ENCODE results near the gene TP53I11. TPM values are rescaled to one million over a fixed set of nuclear protein-coding genes. Genes with fewer than 3 reads are reported as not detected.

The TP53I11 gene, protein sequence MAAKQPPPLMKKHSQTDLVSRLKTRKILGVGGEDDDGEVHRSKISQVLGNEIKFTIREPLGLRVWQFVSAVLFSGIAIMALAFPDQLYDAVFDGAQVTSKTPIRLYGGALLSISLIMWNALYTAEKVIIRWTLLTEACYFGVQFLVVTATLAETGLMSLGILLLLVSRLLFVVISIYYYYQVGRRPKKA
- 1 to 10 TPM in 1 of 2 experiments, under 1 TPM in 1; 0.67 to 1.4 TPM for total RNA-seq

DNA sequence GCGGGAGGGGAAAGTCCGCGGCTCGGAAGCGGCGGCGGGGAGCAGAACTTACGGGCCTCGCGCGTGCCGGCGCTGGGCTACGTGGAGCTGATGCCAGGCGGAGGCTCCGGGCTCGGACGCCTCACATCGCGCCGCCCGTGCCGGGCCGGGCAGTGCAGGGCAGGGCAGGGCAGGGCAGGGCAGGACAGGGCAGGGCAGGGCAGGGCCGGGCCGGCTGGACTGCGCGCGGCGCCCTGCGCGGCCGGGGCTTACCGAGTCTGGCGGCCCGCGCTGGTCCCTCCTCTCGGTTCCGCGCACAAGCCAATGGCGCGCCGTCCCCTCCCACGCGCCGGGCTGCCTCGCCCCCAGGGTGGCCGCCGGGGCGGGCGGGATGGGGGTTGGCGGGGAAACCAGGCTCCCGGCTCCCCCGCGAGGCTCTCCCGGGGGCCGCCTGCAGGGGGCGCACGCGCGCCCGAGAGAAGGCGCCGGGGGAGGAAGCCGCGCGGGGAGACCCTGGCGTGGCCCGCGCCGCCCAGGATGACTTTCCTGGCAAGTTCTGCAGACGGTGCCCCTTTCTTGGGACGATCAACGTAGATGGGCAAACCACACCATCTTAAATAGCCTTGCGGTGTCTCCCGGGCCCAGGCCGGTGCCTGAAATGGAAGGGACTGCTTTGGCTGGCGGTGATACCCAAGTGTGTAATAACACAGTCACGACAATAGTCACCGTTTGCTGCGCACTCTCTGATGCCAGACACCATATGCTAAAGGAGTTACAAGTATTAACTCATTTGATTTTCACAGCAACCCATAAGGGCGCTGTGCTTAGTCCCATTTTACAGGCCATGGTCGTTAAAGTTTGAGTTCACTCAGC, at the start of gene TP53I11:
Gene TP53I11, minus strand, starts transcription at position 259 of the 852 bp plus-strand sequence. CDS start 12,548 bp downstream, outside the sequence.
- DNase-seq = peak; percentile 26
- CTCF ChIA-PET = interaction anchor here (1.0 to 1.4 kb wide), 4 partner anchors 8 to 185 kb away, joined by 3 to 6 read pairs (median 3); no protein-coding TSS in a partner anchor
- Mint-ChIP-seq H3K4me1 (peaks cover 18% of the 10 kb centered on the region), H3K27ac (no peak within 1 kb of the TSS), H3K4me3 (peak within 1 kb of the TSS; percentile 53), H3K9me3 (no peaks in the 10 kb centered on the region), H3K36me3 (ENCODE audit: low read depth) (no peaks in the 10 kb centered on the region), H3K27me3 (peaks cover 23% of the 10 kb centered on the region)
- POLR2A ChIA-PET = no interaction called here

DNA sequence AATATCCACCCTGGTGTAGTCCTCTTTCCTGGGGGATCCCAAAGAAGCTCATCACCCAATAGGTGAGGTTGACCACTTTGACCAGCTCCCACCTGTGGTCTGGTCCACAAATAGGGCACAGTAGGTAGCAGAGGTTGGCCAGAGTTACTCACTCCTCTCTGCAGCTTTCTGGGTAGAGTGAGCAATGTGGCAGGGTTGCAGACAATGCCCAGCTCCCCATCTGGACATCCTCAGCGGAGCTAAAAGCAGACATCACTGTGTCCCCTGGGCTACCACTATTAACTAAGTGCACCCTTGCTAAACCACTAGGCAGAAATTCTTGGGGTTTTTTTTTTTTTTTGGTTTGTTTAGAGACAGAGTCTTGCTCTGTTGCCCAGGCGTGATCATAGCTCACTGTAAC, 48.4 kb upstream of the TP53I11 start:
- Mint-ChIP-seq H3K9me3 (no peaks in the 10 kb centered on the region), H3K27me3 (no peaks in the 10 kb centered on the region), H3K4me3 (no peak overlapping the region), H3K4me1 (no peaks in the 10 kb centered on the region), H3K27ac (no peak overlapping the region), H3K36me3 (ENCODE audit: low read depth) (no peaks in the 10 kb centered on the region)
- no peak for DNase-seq
- POLR2A ChIA-PET = no interaction called here
- CTCF ChIA-PET = interaction anchor here (0.5 to 1.4 kb wide), 5 partner anchors 14 to 781 kb away, joined by 3 to 6 read pairs (median 3); no protein-coding TSS in a partner anchor

DNA sequence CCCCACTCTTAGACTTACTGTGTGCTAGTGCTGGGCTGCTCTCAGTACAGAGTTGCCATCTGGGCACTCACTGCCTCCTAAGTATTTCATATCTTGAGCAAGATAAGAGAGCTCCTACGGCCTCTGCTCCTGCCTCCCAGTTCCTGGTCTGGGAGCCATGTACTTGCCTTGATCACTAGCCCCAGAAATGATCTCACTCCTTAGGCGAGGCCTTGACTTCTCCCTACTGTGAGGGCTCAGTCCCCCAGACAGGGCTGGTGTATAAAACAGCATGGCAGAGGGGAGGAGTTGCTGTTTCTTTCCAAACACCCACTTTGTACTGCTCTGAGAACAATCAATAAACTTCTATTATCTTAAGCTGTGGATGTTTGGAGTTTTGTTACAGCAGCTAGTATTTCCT, 47.4 kb upstream of the TP53I11 start:
- no peak overlapping the region for H3K27ac Mint-ChIP-seq
- H3K4me3 Mint-ChIP-seq = no peak overlapping the region
- H3K4me1 Mint-ChIP-seq = no peaks in the 10 kb centered on the region
- no peaks in the 10 kb centered on the region for H3K9me3 Mint-ChIP-seq
- CTCF ChIA-PET = interaction anchor here (1.1 to 1.2 kb wide), 2 partner anchors 9 to 19 kb away, joined by 3 read pairs; no protein-coding TSS in a partner anchor
- POLR2A ChIA-PET = no interaction called here
- no peak for DNase-seq
- no peaks in the 10 kb centered on the region for H3K27me3 Mint-ChIP-seq
- no peaks in the 10 kb centered on the region for H3K36me3 Mint-ChIP-seq (ENCODE audit: low read depth)

DNA sequence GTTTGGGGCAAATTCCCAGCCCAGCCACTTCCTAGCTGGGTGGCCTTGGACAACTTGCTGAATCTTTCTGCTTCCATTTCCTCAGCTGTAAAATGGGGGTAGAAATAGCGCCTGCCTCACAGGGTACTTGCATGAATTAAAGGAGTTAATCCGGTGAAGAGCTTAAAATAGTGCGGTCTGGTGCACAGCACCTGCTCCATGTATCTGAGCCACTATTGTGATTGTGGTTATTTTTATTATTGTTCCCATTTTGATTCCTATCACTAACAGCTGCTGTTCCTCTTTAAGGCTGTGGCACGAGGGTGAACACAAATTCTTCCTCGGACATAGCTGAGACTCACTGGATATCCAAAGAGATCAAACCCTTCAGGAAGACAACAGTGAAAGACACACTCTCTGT, 46.9 kb upstream of the TP53I11 start:
- no peak for DNase-seq
- H3K27ac Mint-ChIP-seq = no peak overlapping the region
- ChIA-PET POLR2A (no interaction called here), CTCF (interaction anchor here (1.1 to 1.2 kb wide), 2 partner anchors 8 to 20 kb away, joined by 3 read pairs; no protein-coding TSS in a partner anchor)
- H3K36me3 Mint-ChIP-seq (ENCODE audit: low read depth) = no peaks in the 10 kb centered on the region
- H3K4me1 Mint-ChIP-seq = no peaks in the 10 kb centered on the region
- H3K9me3 Mint-ChIP-seq = no peaks in the 10 kb centered on the region
- no peaks in the 10 kb centered on the region for H3K27me3 Mint-ChIP-seq
- H3K4me3 Mint-ChIP-seq = no peak overlapping the region

DNA sequence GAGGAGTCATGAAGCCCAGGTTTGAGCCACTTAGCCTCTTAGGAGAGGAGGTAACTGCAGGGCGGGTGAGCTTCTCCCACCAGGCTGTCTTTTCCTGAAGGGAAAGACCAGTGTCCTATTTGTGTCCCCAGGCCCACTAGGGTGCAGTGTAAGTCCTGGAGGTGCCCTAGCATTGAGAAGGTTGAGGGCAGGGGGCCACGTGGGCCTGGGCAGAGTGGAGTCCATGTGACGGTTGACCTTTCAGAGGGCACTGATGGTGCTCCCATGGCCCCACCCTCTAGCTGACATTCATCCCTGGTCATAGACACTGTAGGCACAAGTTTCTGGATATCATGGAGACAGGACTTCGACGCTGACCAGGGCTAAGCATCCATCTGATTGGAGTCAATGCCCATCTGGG, 44.1 kb upstream of the TP53I11 start:
- ChIA-PET POLR2A (no interaction called here), CTCF (no interaction called here)
- DNase-seq = no peak
- Mint-ChIP-seq H3K27ac (no peak overlapping the region), H3K9me3 (no peaks in the 10 kb centered on the region), H3K36me3 (ENCODE audit: low read depth) (no peaks in the 10 kb centered on the region), H3K4me3 (no peak overlapping the region), H3K27me3 (no peaks in the 10 kb centered on the region), H3K4me1 (no peaks in the 10 kb centered on the region)

DNA sequence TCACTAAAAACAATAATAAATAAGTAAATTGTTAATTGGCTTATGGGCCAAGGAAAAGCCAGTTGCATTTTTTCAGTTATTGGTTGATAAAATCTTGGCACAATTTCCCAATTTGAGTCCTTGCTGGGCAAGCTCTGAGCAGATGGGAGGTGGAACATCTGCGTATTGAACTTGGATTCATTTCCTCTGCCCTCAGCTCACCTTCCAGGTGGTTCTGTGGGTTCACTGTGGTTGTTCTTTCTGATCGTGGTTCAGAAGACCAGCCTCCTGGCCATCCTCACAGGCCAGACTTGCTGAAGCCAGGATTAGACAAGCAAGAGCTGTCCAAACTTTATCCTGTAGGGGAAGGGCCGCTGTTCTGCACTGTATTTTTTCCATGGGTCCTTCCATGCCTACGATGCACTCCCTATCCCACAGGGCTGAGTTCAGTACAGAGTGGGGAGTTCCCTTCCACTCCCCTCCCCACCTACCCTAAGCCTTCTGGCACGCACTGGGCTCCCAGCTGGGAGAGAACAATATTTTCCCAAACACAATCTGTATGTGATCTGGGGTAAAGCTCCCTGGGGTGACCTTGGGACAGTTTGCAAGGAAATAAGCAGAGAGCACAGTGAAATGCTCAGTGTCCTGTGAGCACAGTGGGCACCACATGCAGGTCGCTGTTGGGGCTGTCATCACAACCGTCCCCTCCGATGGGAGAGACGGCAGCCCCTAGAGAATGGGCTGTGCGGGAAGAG, 43.5 kb upstream of the TP53I11 start:
- DNase-seq = no peak
- H3K4me1 Mint-ChIP-seq = no peaks in the 10 kb centered on the region
- H3K36me3 Mint-ChIP-seq (ENCODE audit: low read depth) = no peaks in the 10 kb centered on the region
- no peaks in the 10 kb centered on the region for H3K27me3 Mint-ChIP-seq
- H3K27ac Mint-ChIP-seq = no peak overlapping the region
- ChIA-PET CTCF (no interaction called here), POLR2A (no interaction called here)
- H3K4me3 Mint-ChIP-seq = no peak overlapping the region
- no peaks in the 10 kb centered on the region for H3K9me3 Mint-ChIP-seq

DNA sequence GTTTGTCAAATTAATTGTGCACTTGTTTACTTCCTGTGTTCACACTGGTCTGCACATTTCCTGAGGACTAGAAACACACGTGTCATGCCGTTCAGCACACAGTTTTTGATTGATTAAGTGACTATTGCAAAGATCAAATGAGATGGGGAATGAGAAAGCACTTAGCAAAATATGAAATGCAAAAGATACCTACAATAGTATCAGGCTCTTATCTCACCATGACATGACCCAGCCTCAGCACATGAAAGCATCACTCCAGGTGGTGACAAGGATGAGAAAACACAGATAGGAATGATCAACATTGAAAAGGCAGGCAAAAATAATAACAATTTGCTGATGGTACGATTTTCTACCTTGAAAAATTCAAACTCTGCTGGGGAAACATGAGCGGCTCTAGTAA, 42.1 kb upstream of the TP53I11 start:
- no peaks in the 10 kb centered on the region for H3K27me3 Mint-ChIP-seq
- no peaks in the 10 kb centered on the region for H3K4me1 Mint-ChIP-seq
- H3K4me3 Mint-ChIP-seq = no peak overlapping the region
- CTCF ChIA-PET = no interaction called here
- H3K27ac Mint-ChIP-seq = no peak overlapping the region
- DNase-seq = no peak
- no peaks in the 10 kb centered on the region for H3K9me3 Mint-ChIP-seq
- POLR2A ChIA-PET = no interaction called here
- no peaks in the 10 kb centered on the region for H3K36me3 Mint-ChIP-seq (ENCODE audit: low read depth)

DNA sequence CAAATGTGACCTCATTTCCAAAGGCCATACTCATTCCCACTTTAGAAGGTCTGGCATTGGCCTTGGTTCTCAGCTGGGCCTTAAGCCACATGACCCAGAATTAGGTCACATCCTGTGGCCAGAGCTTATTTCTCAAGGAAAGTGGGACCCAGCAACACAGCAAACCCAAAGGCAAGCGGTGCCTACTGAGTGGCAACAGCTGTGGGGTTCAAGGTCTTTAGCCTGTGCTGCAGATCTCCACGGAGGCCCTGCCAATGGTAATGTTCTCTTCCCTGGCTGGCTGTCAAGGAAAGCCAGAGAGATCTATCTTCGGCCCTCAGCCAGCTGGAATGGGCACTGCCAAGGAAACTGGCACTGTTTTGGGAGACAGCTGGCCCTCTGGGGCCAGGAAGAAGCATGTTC, 41.5 kb upstream of the TP53I11 start:
- no peak overlapping the region for H3K4me3 Mint-ChIP-seq
- H3K4me1 Mint-ChIP-seq = no peaks in the 10 kb centered on the region
- ChIA-PET CTCF (no interaction called here), POLR2A (no interaction called here)
- no peak for DNase-seq
- no peaks in the 10 kb centered on the region for H3K36me3 Mint-ChIP-seq (ENCODE audit: low read depth)
- no peaks in the 10 kb centered on the region for H3K9me3 Mint-ChIP-seq
- H3K27me3 Mint-ChIP-seq = no peaks in the 10 kb centered on the region
- no peak overlapping the region for H3K27ac Mint-ChIP-seq

DNA sequence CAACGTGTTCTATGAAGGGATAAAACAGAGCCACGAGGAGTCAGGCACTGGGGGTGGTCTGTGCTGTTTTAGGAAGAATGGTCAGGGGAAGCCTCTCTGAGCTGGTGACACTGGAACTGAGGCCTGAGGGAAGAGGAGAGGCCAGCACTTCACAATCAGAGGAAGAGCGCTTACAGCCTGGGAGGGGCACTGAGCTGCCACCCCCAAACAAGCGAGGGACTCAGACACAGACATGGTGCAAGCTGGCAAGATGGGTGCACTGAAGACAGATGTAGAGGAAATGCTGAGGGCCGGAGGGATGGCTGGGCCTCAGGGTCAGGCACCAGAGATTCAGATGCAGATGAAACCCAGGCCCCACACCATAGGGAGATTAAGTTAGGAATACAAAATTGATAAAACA, 40.0 kb upstream of the TP53I11 start:
- Mint-ChIP-seq H3K36me3 (ENCODE audit: low read depth) (no peaks in the 10 kb centered on the region), H3K4me3 (no peak overlapping the region), H3K27me3 (no peaks in the 10 kb centered on the region), H3K4me1 (no peaks in the 10 kb centered on the region), H3K9me3 (no peaks in the 10 kb centered on the region), H3K27ac (no peak overlapping the region)
- CTCF ChIA-PET = no interaction called here
- POLR2A ChIA-PET = no interaction called here
- no peak for DNase-seq

DNA sequence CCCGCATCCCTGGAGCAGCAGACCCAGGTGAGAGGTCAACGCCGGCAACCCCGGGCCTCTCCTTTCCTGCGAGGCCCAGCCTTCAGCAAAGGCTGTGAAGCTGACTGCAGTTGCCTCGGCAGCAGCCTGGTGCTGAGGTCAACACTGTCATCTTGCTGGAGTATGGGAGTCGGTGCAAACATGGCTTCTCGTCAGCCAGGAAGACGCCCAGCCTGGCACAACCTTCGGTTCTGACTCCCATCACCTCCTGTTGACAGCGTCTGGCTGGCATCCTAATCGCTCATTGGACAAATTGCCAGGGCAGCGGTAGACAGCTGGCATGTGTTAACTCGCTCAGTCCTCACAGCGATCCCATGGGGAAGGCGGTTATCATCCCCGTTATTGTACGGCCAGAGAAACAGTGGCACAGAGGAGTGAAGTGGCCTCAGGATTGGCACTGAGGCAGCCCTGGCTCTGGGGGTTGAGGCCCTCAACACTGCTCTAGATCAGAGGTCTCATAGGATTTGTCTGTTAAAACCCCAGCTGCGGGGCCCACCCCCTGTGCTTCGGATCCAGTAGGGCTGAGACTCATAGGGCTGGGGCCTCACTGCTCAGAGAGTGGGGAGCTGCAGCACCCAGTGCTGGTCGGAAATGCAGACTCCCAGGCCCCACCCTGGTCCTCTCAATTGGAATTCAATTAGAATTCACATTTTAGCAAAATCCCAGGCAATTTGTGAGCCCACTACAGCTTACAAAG, 39.3 kb upstream of the TP53I11 start:
- ChIA-PET POLR2A (no interaction called here), CTCF (interaction anchor here (1.3 kb wide), 1 partner anchor 8 kb away, joined by 3 read pairs; no protein-coding TSS in a partner anchor)
- no peak for DNase-seq
- Mint-ChIP-seq H3K4me3 (no peak overlapping the region), H3K27me3 (no peaks in the 10 kb centered on the region), H3K36me3 (ENCODE audit: low read depth) (no peaks in the 10 kb centered on the region), H3K27ac (no peak overlapping the region), H3K4me1 (no peaks in the 10 kb centered on the region), H3K9me3 (no peaks in the 10 kb centered on the region)

DNA sequence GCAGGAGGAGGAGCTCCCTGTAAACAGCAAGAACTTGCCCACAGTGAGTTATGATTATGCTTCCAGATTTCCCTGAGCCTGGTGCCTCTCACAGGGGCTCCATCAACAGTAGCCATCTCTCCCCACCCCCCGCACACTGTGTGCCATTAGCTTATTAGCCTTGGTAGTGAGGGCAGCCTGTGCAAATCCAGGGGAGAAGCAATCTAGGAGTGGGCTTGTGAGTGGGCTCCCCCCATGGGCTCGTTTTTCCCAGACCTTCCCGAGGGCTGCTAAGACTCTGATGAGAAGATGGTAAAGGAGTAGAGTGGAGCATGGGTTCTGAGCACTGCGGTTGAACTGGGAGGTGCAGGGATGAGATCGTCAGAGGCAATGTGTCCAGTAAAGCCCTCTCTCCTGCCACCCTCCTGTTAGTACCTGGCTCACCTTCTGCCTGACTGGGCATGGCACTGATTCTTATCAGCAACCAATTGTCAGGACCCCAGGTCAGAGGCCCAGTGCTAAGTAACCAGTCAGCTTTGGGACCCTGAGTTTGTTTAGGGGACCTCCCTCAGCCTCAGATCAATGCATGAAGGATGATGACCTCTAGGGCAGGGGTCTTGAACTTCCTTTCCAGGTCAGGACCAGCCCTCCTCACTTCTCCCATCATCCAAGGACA, 38.4 kb upstream of the TP53I11 start:
- CTCF ChIA-PET = interaction anchor here (1.1 to 1.3 kb wide), 2 partner anchors 9 to 90 kb away, joined by 3 read pairs; no protein-coding TSS in a partner anchor
- H3K27me3 Mint-ChIP-seq = no peaks in the 10 kb centered on the region
- H3K4me3 Mint-ChIP-seq = no peak overlapping the region
- POLR2A ChIA-PET = interaction anchor here (0.6 kb wide), 1 partner anchor 85 kb away, joined by 3 read pairs; no protein-coding TSS in a partner anchor
- no peaks in the 10 kb centered on the region for H3K36me3 Mint-ChIP-seq (ENCODE audit: low read depth)
- H3K27ac Mint-ChIP-seq = no peak overlapping the region
- H3K9me3 Mint-ChIP-seq = no peaks in the 10 kb centered on the region
- H3K4me1 Mint-ChIP-seq = no peaks in the 10 kb centered on the region
- DNase-seq = no peak

DNA sequence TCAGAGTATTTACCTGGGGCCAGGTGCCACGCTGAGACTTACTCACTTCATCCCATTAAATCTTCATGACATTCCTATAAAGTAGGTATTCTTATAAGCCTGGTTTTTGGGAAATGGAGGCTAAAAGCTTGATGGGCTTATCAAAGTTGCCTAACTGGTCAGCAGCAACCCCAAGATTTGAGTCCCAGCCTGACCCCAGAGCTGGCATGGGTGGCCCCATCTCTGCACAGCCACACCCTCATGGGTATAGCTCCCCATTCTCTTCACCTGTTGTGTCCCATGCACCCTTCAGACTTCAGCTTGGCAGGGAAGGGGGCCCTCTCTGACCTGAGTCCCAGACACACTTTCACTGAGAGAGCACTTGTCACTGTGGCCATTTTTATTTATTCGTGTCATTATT, 37.4 kb upstream of the TP53I11 start:
- ChIA-PET POLR2A (no interaction called here), CTCF (interaction anchor here (0.6 to 1.1 kb wide), 2 partner anchors 91 to 1239 kb away, joined by 3 read pairs; no protein-coding TSS in a partner anchor)
- Mint-ChIP-seq H3K9me3 (no peaks in the 10 kb centered on the region), H3K36me3 (ENCODE audit: low read depth) (no peaks in the 10 kb centered on the region), H3K4me3 (no peak overlapping the region), H3K27ac (no peak overlapping the region), H3K4me1 (no peaks in the 10 kb centered on the region), H3K27me3 (no peaks in the 10 kb centered on the region)
- DNase-seq = no peak
